AG04450 (cell line): ENCODE data around the gene DYRK1A. TPM values are rescaled to one million over a fixed set of nuclear protein-coding genes. Genes with fewer than 3 reads are reported as not detected.
A peak's percentile ranks its signal among the peaks of the same experiment; 100 is the strongest.

Source experiments
- CTCF ChIA-PET: fragments of 300-600, 350-600 bp; formaldehyde crosslinking; extraction: SDS; loops from one replicate; lab custom pipeline; 2022; ENCODE audit warnings: antibody characterized with exemption, inconsistent platforms; lab: Charles Lee
- POLR2A ChIA-PET: fragments of 350-600 bp; formaldehyde crosslinking; extraction: SDS; loops from one replicate; lab custom pipeline; 2021; ENCODE audit warnings: antibody characterized with exemption, inconsistent platforms; lab: Yijun Ruan, JAX
- DNase-seq: peaks from one replicate; pipeline ENCODE4 v3.0.0-alpha.2; 2011; ENCODE audit warnings: low read depth, low spot score
- H3K27ac ChIP-seq: one replicate; pipeline ENCODE4 v1.5.1; 2012; ENCODE audit warnings: low read depth, low read length, control low read depth
- H3K27me3 ChIP-seq: one replicate; pipeline ENCODE4 v1.6.0; 2012; ENCODE audit warnings: low read length; ENCODE audit not compliant: control insufficient read depth, insufficient read depth
- H3K4me3 ChIP-seq: 2 replicates; pipeline ENCODE4 v1.5.1; 2011; ENCODE audit warnings: mild to moderate bottlenecking, low read depth, low read length, control low read depth
- H3K9me3 ChIP-seq: 2 replicates; pipeline ENCODE4 v1.5.1; 2012; ENCODE audit warnings: low read length; ENCODE audit not compliant: control insufficient read depth, insufficient read depth
- CTCF ChIP-seq: IDR thresholded peaks from 2 replicates; pipeline ENCODE4 v1.5.1; 2011; ENCODE audit warnings: low read depth, low read length, control low read depth, inconsistent platforms
- polyA plus RNA-seq: library from polyadenylated mRNA; depleted of rRNA; stranded (reverse); fragments of >200 nt; gene quantifications from 2 replicates; pipeline ENCODE4 v1.2.3, GENCODE V29; 2011

DYRK1A gene
- polyA plus RNA-seq, 1 experiment = 33.1 TPM

DNA sequence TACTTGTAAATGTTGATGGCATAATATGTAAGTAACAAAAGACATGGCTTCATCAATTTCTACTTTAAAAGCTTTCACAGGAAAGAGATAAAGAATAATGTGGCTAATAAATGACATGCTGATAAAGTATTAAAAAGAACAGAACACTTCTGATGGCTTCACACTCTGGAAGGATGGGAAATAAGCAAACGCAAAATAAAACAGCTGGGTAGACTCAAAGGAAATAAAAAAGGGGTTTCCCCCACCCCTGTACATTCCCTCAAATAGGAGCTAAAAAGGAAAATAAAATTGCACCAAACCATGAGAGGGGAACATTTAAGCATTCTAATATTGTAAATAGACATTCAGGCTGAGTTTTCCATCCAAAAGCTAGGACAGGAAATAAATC is 27.0 kb upstream of the DYRK1A start:
- Histone ChIP-seq H3K4me3 (no peak overlapping the region), H3K27ac (peak overlapping the region; percentile 94), H3K27me3 (no peaks in the 10 kb centered on the region), H3K9me3 (no peaks in the 10 kb centered on the region; the same call in 1 of the 2 replicates)
- POLR2A ChIA-PET = no interaction called here
- CTCF ChIA-PET = no interaction called here
- no peak for TF ChIP-seq CTCF
- no peak for DNase-seq

GRCh38 chr21:37341254-37341960 is 25.2 kb upstream of the DYRK1A start:
- DNase-seq = no peak
- Histone ChIP-seq H3K27ac (no peak overlapping the region), H3K27me3 (no peaks in the 10 kb centered on the region), H3K4me3 (no peak overlapping the region), H3K9me3 (no peaks in the 10 kb centered on the region; the same call in 1 of the 2 replicates)
- ChIA-PET POLR2A (no interaction called here), CTCF (no interaction called here)
- no peak for TF ChIP-seq CTCF

DNA sequence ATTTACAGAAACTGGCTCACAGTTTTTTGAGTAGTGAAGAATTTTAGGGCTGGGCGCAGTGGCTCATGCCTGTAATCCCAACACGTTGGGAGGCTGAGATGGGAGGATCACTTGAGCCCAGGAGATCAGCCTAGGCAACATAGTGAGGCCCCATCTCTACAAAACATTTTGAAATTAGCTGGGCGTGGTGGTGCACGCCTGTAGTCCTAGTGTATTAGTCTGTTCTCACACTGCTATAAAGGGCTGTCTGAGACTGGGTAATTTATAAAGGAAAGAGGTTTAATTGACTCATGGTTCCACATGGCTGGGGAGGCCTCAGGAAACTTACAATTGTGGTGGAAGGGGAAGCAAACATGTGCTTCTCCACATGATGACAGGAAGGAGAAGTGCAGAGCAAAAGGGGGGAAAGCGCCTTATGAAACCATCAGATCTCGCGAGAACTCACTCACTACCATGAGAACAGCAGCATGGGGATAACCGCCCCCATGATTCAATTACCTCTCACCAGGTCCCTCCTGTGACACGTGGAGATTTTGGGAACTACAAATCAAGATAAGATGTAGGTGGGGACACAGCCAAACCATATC is 24.4 kb upstream of the DYRK1A start:
- ChIA-PET CTCF (no interaction called here), POLR2A (no interaction called here)
- H3K27me3 ChIP-seq = no peaks in the 10 kb centered on the region
- H3K27ac ChIP-seq = no peak overlapping the region
- DNase-seq = no peak
- no peaks in the 10 kb centered on the region; the same call in none of the 2 replicates for H3K9me3 ChIP-seq
- no peak overlapping the region for H3K4me3 ChIP-seq
- no peak for TF ChIP-seq CTCF

- no peak for TF ChIP-seq CTCF
- DNase-seq = no peak
- H3K27ac ChIP-seq = no peak overlapping the region
- no peaks in the 10 kb centered on the region for H3K27me3 ChIP-seq
- ChIA-PET POLR2A (no interaction called here), CTCF (no interaction called here)
- no peak overlapping the region for H3K4me3 ChIP-seq
- peaks cover 5% of the 10 kb centered on the region for H3K9me3 ChIP-seq
These were observed 19.6 kb upstream of the DYRK1A start for GRCh38 chr21:37346841-37347430.

- DNase-seq = no peak
- peaks cover 5% of the 10 kb centered on the region for H3K9me3 ChIP-seq
- no peak overlapping the region for H3K4me3 ChIP-seq
- ChIA-PET POLR2A (no interaction called here), CTCF (no interaction called here)
- H3K27ac ChIP-seq = no peak overlapping the region
- TF ChIP-seq CTCF = no peak
- no peaks in the 10 kb centered on the region for H3K27me3 ChIP-seq
These were observed 17.9 kb upstream of the DYRK1A start for GRCh38 chr21:37348664-37349063.
